RWPE2 (cell line): ENCODE measurements around the gene TSPAN18.

Source experiments
- ATAC-seq: fragments of 200-7000 bp; cut with Tn5 transposase; 3 replicates; pipeline ENCODE4 v1.9.1; 2021; ENCODE audit warnings: low read depth
- DNase-seq: peaks from one replicate; pipeline ENCODE4 v3.0.0-alpha.2; 2020; ENCODE audit warnings: low spot score
- H3K27ac ChIP-seq: fragments of 450-650 bp; 2 replicates; pipeline ENCODE4 v1.5.1; 2017; ENCODE audit warnings: mild to moderate bottlenecking; ENCODE audit not compliant: poor library complexity, severe bottlenecking
- H3K27me3 ChIP-seq: fragments of 250-450 bp; sonication (Bioruptor Pico); 2 replicates; pipeline ENCODE4 v1.5.1; 2021; ENCODE audit warnings: mild to moderate bottlenecking, moderate library complexity; ENCODE audit not compliant: insufficient read depth, poor library complexity, severe bottlenecking
- H3K36me3 ChIP-seq: fragments of 250-450 bp; sonication (Bioruptor Pico); 2 replicates; pipeline ENCODE4 v1.5.1; 2020; ENCODE audit warnings: low read depth, mild to moderate bottlenecking, moderate library complexity
- H3K4me1 ChIP-seq: fragments of 250-450 bp; sonication (Bioruptor Pico); 2 replicates; pipeline ENCODE4 v1.5.1; 2021; ENCODE audit warnings: mild to moderate bottlenecking, moderate library complexity; ENCODE audit not compliant: insufficient read depth, poor library complexity, severe bottlenecking
- H3K4me3 ChIP-seq: fragments of 250-450 bp; sonication (Bioruptor Pico); 2 replicates; pipeline ENCODE4 v1.5.1; 2021; ENCODE audit warnings: mild to moderate bottlenecking, moderate library complexity; ENCODE audit not compliant: severe bottlenecking
- H3K9me3 ChIP-seq: fragments of 250-450 bp; sonication (Bioruptor Pico); 2 replicates; pipeline ENCODE4 v1.5.1; 2021; ENCODE audit warnings: mild to moderate bottlenecking, moderate library complexity; ENCODE audit not compliant: severe bottlenecking
- CTCF ChIP-seq: fragments of 450-650 bp; IDR thresholded peaks from one replicate; pipeline ENCODE4 v1.5.1; 2017; ENCODE audit warnings: mild to moderate bottlenecking, moderate library complexity; ENCODE audit not compliant: poor library complexity, severe bottlenecking

The TSPAN18 gene

GRCh38 chr11:44954051-44954906 is 227.5 kb downstream of the TSPAN18 start:
- no peak for TF ChIP-seq CTCF
- no peak overlapping the region for H3K4me3 ChIP-seq
- H3K4me1 ChIP-seq = peaks cover 8% of the 10 kb centered on the region
- ATAC-seq = no peak
- H3K36me3 ChIP-seq = no peaks in the 10 kb centered on the region
- H3K9me3 ChIP-seq = no peaks in the 10 kb centered on the region
- peak overlapping the region; percentile 22 for H3K27ac ChIP-seq
- DNase-seq = no peak
- H3K27me3 ChIP-seq = no peaks in the 10 kb centered on the region

GRCh38 chr11:44955015-44955738 is 228.4 kb downstream of the TSPAN18 start:
- ATAC-seq = peak; percentile 71
- H3K4me1 ChIP-seq = peaks cover 8% of the 10 kb centered on the region
- H3K4me3 ChIP-seq = no peak overlapping the region
- H3K27ac ChIP-seq = peak overlapping the region; percentile 22
- H3K27me3 ChIP-seq = no peaks in the 10 kb centered on the region
- H3K36me3 ChIP-seq = no peaks in the 10 kb centered on the region
- H3K9me3 ChIP-seq = no peaks in the 10 kb centered on the region
- no peak for DNase-seq
- no peak for TF ChIP-seq CTCF

- Histone ChIP-seq H3K27me3 (no peaks in the 10 kb centered on the region), H3K9me3 (no peaks in the 10 kb centered on the region), H3K27ac (no peak overlapping the region), H3K4me3 (no peak overlapping the region), H3K4me1 (peaks cover 8% of the 10 kb centered on the region), H3K36me3 (no peaks in the 10 kb centered on the region)
- ATAC-seq = no peak
- no peak for DNase-seq
- TF ChIP-seq CTCF = no peak
Observed at GRCh38 chr11:44957040-44957515, 230.3 kb downstream of the TSPAN18 start.

GRCh38 chr11:44957776-44958564 is 231.2 kb downstream of the TSPAN18 start:
- DNase-seq = no peak
- TF ChIP-seq CTCF = no peak
- H3K4me1 ChIP-seq = peaks cover 8% of the 10 kb centered on the region

More at GRCh38 chr11:44957776-44958564, 231.2 kb downstream of the TSPAN18 start:
- Histone ChIP-seq H3K27ac (no peak overlapping the region), H3K27me3 (no peaks in the 10 kb centered on the region), H3K4me3 (no peak overlapping the region), H3K9me3 (no peaks in the 10 kb centered on the region), H3K36me3 (no peaks in the 10 kb centered on the region)
- ATAC-seq = no peak
